Gastroesophageal sphincter (tissue), 4 donors: ENCODE results near the gene S1PR3. TPM values are rescaled to one million over a fixed set of nuclear protein-coding genes. Genes with fewer than 3 reads are reported as not detected.

Experiments
- ATAC-seq: fragments of 150-250 bp; one replicate; pipeline ENCODE4 v1.9.1; 2016; ENCODE audit warnings: mild to moderate bottlenecking, moderate library complexity
- H3K27ac ChIP-seq, 4 donors: fragments of 200-600 bp; sonication (generic) in 3 of 4; 1 replicate in 3 of 4; 2 replicates in 1 of 4; pipeline ENCODE4 v1.5.1; 2016 to 2019
- H3K27me3 ChIP-seq: fragments of 200-600 bp; sonication (generic); one replicate; pipeline ENCODE4 v1.5.1; 2019
- H3K36me3 ChIP-seq, 2 donors: fragments of 200-600 bp; sonication (generic); one replicate each; pipeline ENCODE4 v1.5.1; 2019; ENCODE audit warnings: control low read depth in 1 of 2
- H3K4me1 ChIP-seq, 3 donors: fragments of 200-600 bp; sonication (generic); 1 replicate in 2 of 3; 2 replicates in 1 of 3; pipeline ENCODE4 v1.5.1; 2016 to 2019; ENCODE audit warnings: control low read depth in 2 of 3
- H3K4me3 ChIP-seq, 2 donors: fragments of 200-600 bp; sonication (generic); one replicate each; pipeline ENCODE4 v1.5.1; 2019; ENCODE audit warnings: mild to moderate bottlenecking in 1 of 2, moderate library complexity in 1 of 2
- H3K9me3 ChIP-seq, 3 donors: fragments of 200-600 bp; sonication (generic); one replicate each; pipeline ENCODE4 v1.5.1; 2017 to 2019; ENCODE audit warnings: control low read depth in 2 of 3
- CTCF ChIP-seq, 4 experiments: fragments of 200-600 bp in 2 of 4; fragments of 450-650 bp in 2 of 4; sonication (generic) in 1 of 4; IDR thresholded peaks; one replicate each; pipeline ENCODE4 v1.5.1; 2017 to 2019; ENCODE audit warnings: antibody characterized with exemption in 4 of 4, mild to moderate bottlenecking in 2 of 4, moderate library complexity in 2 of 4
- EP300 ChIP-seq: sonication (generic); formaldehyde crosslinking; IDR thresholded peaks from one replicate; pipeline ENCODE4 v1.6.1; 2017; ENCODE audit warnings: antibody characterized with exemption, mild to moderate bottlenecking
- POLR2A ChIP-seq, 2 donors: fragments of 450-650 bp; IDR thresholded peaks; one replicate each; pipeline ENCODE4 v1.6.1; 2017; ENCODE audit warnings: antibody characterized with exemption in 2 of 2, mild to moderate bottlenecking in 2 of 2, moderate library complexity in 1 of 2
- POLR2AphosphoS5 ChIP-seq: sonication (generic); formaldehyde crosslinking; IDR thresholded peaks from one replicate; pipeline ENCODE4 v1.6.1; 2017; ENCODE audit warnings: antibody characterized with exemption
- WGBS, 2 donors: methylation state at CpG; one replicate each; pipeline ENCODE4 v1.1.5; 2018; ENCODE audit warnings: low coverage in 1 of 2; 5-methylcytosine and 5-hydroxymethylcytosine counted together
- total RNA-seq, 4 donors: library from RNA; depleted of rRNA; stranded (reverse); fragments of >200 nt; gene quantifications; one replicate each; pipeline ENCODE4 v1.1.0, GENCODE V29; 2016

S1PR3 gene
- total RNA-seq, 4 donors from 2014 or later, result 77.9 to 351 (median 167) TPM

GRCh38 chr9:89032173-89032572, 40.9 kb downstream of the S1PR3 start:
- H3K27ac ChIP-seq, result no peak overlapping the region
- WGBS, 2 donors, result 81% methylated on average over 5 of the region's 5 CpGs
- H3K4me3 ChIP-seq, result no peak overlapping the region
- no peaks in the 10 kb centered on the region for H3K4me1 ChIP-seq
- TF ChIP-seq EP300 (no peak), POLR2AphosphoS5 (no peak), POLR2A (IDR thresholded peaks at IDR 0.05) (no peak), CTCF (IDR thresholded peaks at IDR 0.05) (no peak)
- no peak for ATAC-seq
- no peaks in the 10 kb centered on the region for H3K27me3 ChIP-seq
- peaks cover 0 to 23% (median 0%) of the 10 kb centered on the region in 3 donors for H3K9me3 ChIP-seq
- H3K36me3 ChIP-seq, result no peaks in the 10 kb centered on the region

- no peaks in the 10 kb centered on the region for H3K27me3 ChIP-seq
- TF ChIP-seq POLR2A (IDR thresholded peaks at IDR 0.05), result no peak
- no peak for TF ChIP-seq CTCF (IDR thresholded peaks at IDR 0.05)
- no peak for TF ChIP-seq EP300
- no peak for TF ChIP-seq POLR2AphosphoS5
- no peak overlapping the region for H3K27ac ChIP-seq
- no peak for ATAC-seq
- peaks cover 0 to 23% (median 0%) of the 10 kb centered on the region in 3 donors for H3K9me3 ChIP-seq
- peaks cover 0 to under 1% (median 0%) of the 10 kb centered on the region in 3 donors for H3K4me1 ChIP-seq
- H3K4me3 ChIP-seq, result no peak overlapping the region
- 82% methylated on average over 2 to 5 of the region's 5 CpGs for WGBS, 2 donors
- H3K36me3 ChIP-seq, result no peaks in the 10 kb centered on the region
Observed at GRCh38 chr9:89032661-89033060, 41.4 kb downstream of the S1PR3 start.

DNA sequence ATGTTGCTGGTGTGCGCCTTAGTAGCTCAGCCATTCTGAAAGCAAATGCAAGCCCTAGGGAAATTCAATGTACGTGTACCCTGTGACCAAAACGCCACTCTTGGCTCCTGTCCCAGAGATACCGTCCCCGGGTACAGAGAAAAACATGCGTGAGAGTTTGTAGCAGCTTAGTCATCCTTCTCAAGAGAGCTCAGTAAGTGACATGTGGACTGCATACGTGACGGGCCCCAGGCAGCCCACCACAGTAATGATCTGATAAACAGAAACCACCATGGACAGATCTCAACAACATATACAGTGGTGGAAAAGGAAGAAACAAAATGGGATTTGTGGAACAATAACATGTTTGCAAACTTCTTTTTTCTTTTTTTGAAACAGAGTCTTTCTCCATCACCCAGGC, 45.1 kb downstream of the S1PR3 start:
- H3K9me3 ChIP-seq, result no peaks in the 10 kb centered on the region
- H3K4me1 ChIP-seq, result peaks cover 0 to 12% (median 0%) of the 10 kb centered on the region in 3 donors
- no peak overlapping the region for H3K27ac ChIP-seq
- H3K4me3 ChIP-seq, result no peak overlapping the region
- H3K36me3 ChIP-seq, result no peaks in the 10 kb centered on the region
- ATAC-seq, result no peak
- 51 to 100% methylated on average over 1 to 8 of the region's 8 CpGs for WGBS, 2 donors
- no peaks in the 10 kb centered on the region for H3K27me3 ChIP-seq
- TF ChIP-seq EP300, result no peak
- TF ChIP-seq CTCF (IDR thresholded peaks at IDR 0.05), result no peak

DNA sequence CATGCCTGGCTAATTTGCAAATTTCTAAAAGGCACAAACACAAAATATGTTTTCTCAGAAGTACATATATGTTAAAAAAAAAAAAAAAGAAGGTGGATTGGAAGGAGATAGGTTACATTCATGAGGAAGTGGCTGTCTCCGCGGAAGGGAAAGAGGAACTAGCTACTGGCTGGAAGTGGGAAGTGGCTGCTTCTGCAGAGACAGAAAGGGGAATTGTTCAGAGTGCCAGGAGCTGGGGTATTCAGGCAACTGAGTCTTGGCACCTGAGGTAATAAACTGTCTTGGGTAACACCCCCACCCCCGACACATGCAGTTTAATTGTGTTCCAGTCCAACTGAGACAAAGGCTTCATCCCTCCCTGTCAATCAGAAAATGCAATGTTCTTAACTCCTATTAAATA, 45.6 kb downstream of the S1PR3 start:
- Histone ChIP-seq H3K36me3 (no peaks in the 10 kb centered on the region), H3K27me3 (no peaks in the 10 kb centered on the region), H3K4me1 (peaks cover 0 to 12% (median 0%) of the 10 kb centered on the region in 3 donors), H3K4me3 (no peak overlapping the region), H3K9me3 (no peaks in the 10 kb centered on the region), H3K27ac (no peak overlapping the region)
- 80 to 88% methylated on average over 1 to 2 of the region's 3 CpGs for WGBS, 2 donors
- ATAC-seq, result no peak
- TF ChIP-seq EP300 (no peak), CTCF (IDR thresholded peaks at IDR 0.05) (no peak), POLR2A (IDR thresholded peaks at IDR 0.05) (no peak), POLR2AphosphoS5 (no peak)

DNA sequence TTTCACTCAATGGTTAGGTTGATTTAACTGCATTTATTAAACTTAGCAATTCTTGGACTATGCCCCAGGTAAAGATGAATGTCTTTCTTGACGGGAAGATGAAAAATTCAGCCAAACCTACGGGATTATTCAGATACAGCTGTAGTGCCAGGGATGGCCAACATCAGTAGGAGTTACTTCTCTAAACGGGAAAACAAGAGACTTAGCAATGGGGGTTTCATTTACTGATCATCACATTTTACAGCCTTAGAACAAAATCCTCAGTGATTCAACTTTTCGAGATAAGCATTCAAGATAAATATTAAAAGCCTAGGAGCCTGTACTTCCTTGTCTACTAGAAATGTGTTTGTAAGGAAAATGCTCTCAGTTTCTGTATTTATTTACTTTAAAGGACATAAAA, 46.1 kb downstream of the S1PR3 start:
- Histone ChIP-seq H3K4me3 (no peak overlapping the region), H3K27ac (no peak overlapping the region), H3K27me3 (no peaks in the 10 kb centered on the region), H3K4me1 (peaks cover 0 to 12% (median 0%) of the 10 kb centered on the region in 3 donors), H3K9me3 (no peaks in the 10 kb centered on the region), H3K36me3 (no peaks in the 10 kb centered on the region)
- 58 to 66% methylated on average over 4 of the region's 4 CpGs for WGBS, 2 donors
- ATAC-seq, result no peak
- no peak for TF ChIP-seq POLR2AphosphoS5
- no peak for TF ChIP-seq CTCF (IDR thresholded peaks at IDR 0.05)
- no peak for TF ChIP-seq EP300
